T-cell (primary cell): ENCODE data around the gene CCNY. TPM values are rescaled to one million over a fixed set of nuclear protein-coding genes. Genes with fewer than 3 reads are reported as not detected.

Source experiments
- ATAC-seq, 4 experiments: fragments of 200-7000 bp in 3 of 4; fragments of 150-1000 bp in 1 of 4; cut with Tn5 transposase; replicated peaks in 1 of 4; 1 replicate in 3 of 4; 2 replicates in 1 of 4; pipeline ENCODE4 v1.10.0; 2021; ENCODE audit warnings: moderate library complexity in 3 of 4, mild to moderate bottlenecking in 2 of 4, moderate number of reproducible peaks in 1 of 4
- CTCF ChIA-PET, 2 donors: fragments of 300-600 bp; sonication (Branson Sonifier 250); formaldehyde crosslinking; loops; one replicate each; lab custom pipeline; 2022; ENCODE audit warnings: antibody characterized with exemption in 2 of 2; lab: Charles Lee
- POLR2A ChIA-PET, 2 donors: fragments of 300-600 bp; sonication (Branson Sonifier 250); formaldehyde crosslinking; loops; one replicate each; lab custom pipeline; 2022; ENCODE audit warnings: antibody characterized with exemption in 2 of 2; lab: Charles Lee
- DNase-seq, 35 experiments: peaks; one replicate each; pipeline versions ENCODE4 v3.0.0 to v3.0.0-alpha.2; 2013 to 2023
- H3K27ac ChIP-seq: one replicate; pipeline ENCODE4 v1.5.1; 2013; ENCODE audit warnings: low read length
- H3K27me3 ChIP-seq, 2 experiments: replicated peaks in 1 of 2; 1 replicate in 1 of 2; 2 replicates in 1 of 2; pipeline versions ENCODE4 v1.6.1 to v1.7.0; 2013; ENCODE audit warnings: low read length in 1 of 2, mixed read lengths in 1 of 2; ENCODE audit not compliant: control insufficient read depth in 2 of 2, insufficient read depth in 2 of 2; ENCODE audit errors: extremely low read depth in 1 of 2
- H3K36me3 ChIP-seq, 2 donors: 1 replicate in 1 of 2; 2 replicates in 1 of 2; pipeline versions ENCODE4 v1.6.1 to v1.7.0; 2013; ENCODE audit warnings: low read length in 1 of 2; ENCODE audit not compliant: control insufficient read depth in 2 of 2, insufficient read depth in 1 of 2; ENCODE audit errors: extremely low read depth in 1 of 2
- H3K4me1 ChIP-seq, 2 experiments: 1 replicate in 1 of 2; 2 replicates in 1 of 2; pipeline versions ENCODE4 v1.6.1 to v1.7.0; 2013; ENCODE audit warnings: low read length in 2 of 2, mixed read lengths in 1 of 2; ENCODE audit not compliant: insufficient read depth in 2 of 2, control insufficient read depth in 1 of 2; ENCODE audit errors: extremely low read depth in 1 of 2
- H3K4me3 ChIP-seq, 2 donors: 1 replicate in 1 of 2; 2 replicates in 1 of 2; pipeline versions ENCODE4 v1.5.1 to v1.7.0; 2013; ENCODE audit warnings: mild to moderate bottlenecking in 2 of 2, low read length in 1 of 2, moderate library complexity in 1 of 2; ENCODE audit not compliant: control insufficient read depth in 1 of 2; ENCODE audit errors: extremely low read depth in 1 of 2
- H3K9me3 ChIP-seq: 2 replicates; pipeline ENCODE4 v1.7.0; 2013
- H3K27ac Mint-ChIP-seq, 2 donors: one replicate each; pipeline ENCODE4 v1.8.0; 2020 to 2021; ENCODE audit warnings: mild to moderate bottlenecking in 2 of 2, mixed read lengths in 2 of 2
- H3K27me3 Mint-ChIP-seq, 2 donors: one replicate each; pipeline ENCODE4 v1.8.0; 2021 to 2022; ENCODE audit warnings: mixed read lengths in 2 of 2
- H3K36me3 Mint-ChIP-seq: one replicate; pipeline ENCODE4 v1.8.0; 2021; ENCODE audit warnings: mixed read lengths
- H3K4me1 Mint-ChIP-seq, 3 donors: one replicate each; pipeline ENCODE4 v1.8.0; 2020 to 2022; ENCODE audit warnings: mixed read lengths in 3 of 3, mild to moderate bottlenecking in 1 of 3
- H3K4me3 Mint-ChIP-seq, 3 donors: one replicate each; pipeline ENCODE4 v1.8.0; 2020 to 2022; ENCODE audit warnings: mild to moderate bottlenecking in 3 of 3, mixed read lengths in 3 of 3, moderate library complexity in 3 of 3
- H3K9me3 Mint-ChIP-seq, 3 donors: one replicate each; pipeline ENCODE4 v1.8.0; 2020 to 2022; ENCODE audit warnings: mixed read lengths in 3 of 3
- WGBS: methylation state at CpG from one replicate; pipeline ENCODE4 v1.1.5; 2013; ENCODE audit warnings: missing lambda C conversion rate; ENCODE audit not compliant: insufficient coverage; 5-methylcytosine and 5-hydroxymethylcytosine counted together
- total RNA-seq, 35 experiments: library from RNA in 6 of 35; stranded (reverse) in 6 of 35; fragments of 120-200 nt in 1 of 35; gene quantifications; one replicate each; pipeline versions ENCODE4 v1.2.1 to v1.2.4 and lab custom pipeline; 2013 to 2026

Gene CCNY
- total RNA-seq, 5 donors from 2014 or later (not counting 1 experiment from before 2014, with no cell fraction given) = 62.5 to 75.2 (median 62.8) TPM

- peaks cover 15 to 17% of the 10 kb centered on the region in 2 experiments for H3K4me1 ChIP-seq
- Mint-ChIP-seq H3K4me3 (peak overlapping the region; percentile 21 to 54 (median 46)), H3K9me3 (no peaks in the 10 kb centered on the region), H3K27ac (peak overlapping the region; percentile 10 to 88), H3K27me3 (no peaks in the 10 kb centered on the region), H3K36me3 (peaks cover 8% of the 10 kb centered on the region), H3K4me1 (peaks cover 82 to 87% (median 82%) of the 10 kb centered on the region in 3 donors)
- H3K27ac ChIP-seq = no peak overlapping the region
- no peaks in the 10 kb centered on the region for H3K36me3 ChIP-seq
- 88% methylated on average over 6 of the region's 11 CpGs for WGBS
- no peaks in the 10 kb centered on the region for H3K27me3 ChIP-seq
- ChIA-PET POLR2A (no interaction called here), CTCF (interaction anchor here in 1 of 2 donors (0.5 to 1.0 kb wide), 2 partner anchors 46 to 140 kb away, joined by 3 read pairs; no protein-coding TSS in a partner anchor)
- peak overlapping the region in 1 of 2 donors; percentile 10 for H3K4me3 ChIP-seq
- H3K9me3 ChIP-seq = no peaks in the 10 kb centered on the region
- DNase-seq (peak in 27 of 35 experiments; percentile 10 to 57 (median 27)), ATAC-seq (peak; percentile 54 to 82 (median 59))
Observed at GRCh38 chr10:35379226-35380137, 43.2 kb downstream of the CCNY start.

GRCh38 chr10:35382096-35382495 is 45.8 kb downstream of the CCNY start:
- peaks cover 13 to 17% of the 10 kb centered on the region in 2 experiments for H3K4me1 ChIP-seq
- ATAC-seq = no peak
- ChIA-PET POLR2A (no interaction called here), CTCF (no interaction called here)
- H3K36me3 ChIP-seq = no peaks in the 10 kb centered on the region
- no peak for DNase-seq
- peaks cover 10% of the 10 kb centered on the region for H3K36me3 Mint-ChIP-seq
- no peaks in the 10 kb centered on the region for H3K9me3 Mint-ChIP-seq
- H3K4me3 Mint-ChIP-seq = no peak overlapping the region
- no peaks in the 10 kb centered on the region for H3K27me3 ChIP-seq
- peaks cover 83 to 87% (median 84%) of the 10 kb centered on the region in 3 donors for H3K4me1 Mint-ChIP-seq
- H3K4me3 ChIP-seq = no peak overlapping the region
- 94% methylated on average over 5 of the region's 8 CpGs for WGBS
- no peaks in the 10 kb centered on the region for H3K27me3 Mint-ChIP-seq
- no peak overlapping the region for H3K27ac Mint-ChIP-seq
- no peak overlapping the region for H3K27ac ChIP-seq
- H3K9me3 ChIP-seq = no peaks in the 10 kb centered on the region

DNA sequence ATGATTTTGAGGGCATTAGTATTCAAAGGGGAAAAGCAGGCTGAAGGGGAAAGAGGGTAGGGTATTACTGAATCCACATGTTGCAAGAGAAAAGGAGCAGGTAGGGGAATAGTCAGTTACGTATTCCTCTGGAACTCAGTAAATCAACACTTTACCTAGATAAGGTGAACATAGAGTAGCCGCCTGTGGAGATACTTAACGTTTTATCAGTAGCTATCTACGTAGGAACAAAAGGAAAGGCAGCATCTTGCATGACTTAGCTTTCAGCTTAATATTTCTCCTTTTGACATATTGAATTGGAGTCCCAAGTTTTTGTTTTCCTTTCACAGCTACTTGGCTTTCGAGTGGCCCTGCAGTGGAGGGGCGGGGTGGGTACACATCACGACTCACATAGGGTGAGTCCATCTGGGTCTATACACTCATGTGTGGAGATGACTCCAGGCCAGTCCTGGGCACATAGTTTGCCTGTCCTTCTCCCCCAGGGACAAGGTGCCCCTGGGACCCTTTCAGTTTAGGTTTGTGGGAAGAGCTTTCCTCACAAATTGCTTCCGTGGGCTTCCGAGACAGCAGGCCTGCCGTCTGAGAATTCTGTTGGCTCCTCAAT is 48.1 kb downstream of the CCNY start:
- CTCF ChIA-PET = no interaction called here
- no peak overlapping the region for H3K27ac Mint-ChIP-seq
- H3K36me3 Mint-ChIP-seq = peaks cover 25% of the 10 kb centered on the region

DNA sequence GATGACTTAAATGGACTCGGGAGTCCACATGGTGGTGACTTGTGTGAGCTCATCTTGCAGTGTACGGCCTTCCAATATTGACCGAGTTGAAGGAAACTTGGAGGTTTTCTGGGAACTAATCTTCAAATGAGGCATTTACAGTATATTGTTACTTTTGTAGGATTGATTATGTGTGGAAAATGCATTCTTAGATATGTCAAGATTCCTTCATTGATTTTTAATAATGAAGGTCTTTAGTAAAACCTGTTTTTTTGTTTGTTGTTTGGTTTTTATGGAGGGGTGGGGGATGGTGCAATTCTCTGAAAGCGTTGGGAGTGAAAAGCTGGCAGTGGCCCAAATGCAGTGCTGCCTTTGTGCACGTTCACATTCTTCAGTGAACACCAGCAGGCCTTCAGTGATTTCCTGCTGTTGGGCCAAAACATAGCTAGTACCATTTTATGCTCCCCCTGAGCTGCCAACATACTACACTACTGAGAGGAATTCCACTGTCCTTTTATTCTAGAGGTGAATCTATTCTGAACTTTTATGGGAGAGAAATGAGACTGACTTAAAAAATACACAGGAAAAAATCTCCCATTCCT is 50.4 kb downstream of the CCNY start:
- no peak overlapping the region for H3K4me3 ChIP-seq
- peaks cover 44% of the 10 kb centered on the region for H3K36me3 Mint-ChIP-seq
- H3K4me1 ChIP-seq = no peaks in the 10 kb centered on the region
- DNase-seq = no peak
- no peaks in the 10 kb centered on the region for H3K27me3 ChIP-seq
- WGBS = 100% methylated on average over 2 of the region's 5 CpGs
- no peaks in the 10 kb centered on the region for H3K36me3 ChIP-seq
- H3K4me1 Mint-ChIP-seq = peaks cover 66 to 72% (median 66%) of the 10 kb centered on the region in 3 donors
- peaks cover 4% of the 10 kb centered on the region for H3K9me3 ChIP-seq
- H3K4me3 Mint-ChIP-seq = no peak overlapping the region
- H3K27ac Mint-ChIP-seq = no peak overlapping the region
- ChIA-PET CTCF (interaction anchor here (0.7 to 0.9 kb wide), 3 partner anchors 14 to 1670 kb away, joined by 3 read pairs; no protein-coding TSS in a partner anchor), POLR2A (no interaction called here)
- H3K27ac ChIP-seq = no peak overlapping the region
- H3K27me3 Mint-ChIP-seq = no peaks in the 10 kb centered on the region
- no peak for ATAC-seq
- H3K9me3 Mint-ChIP-seq = peaks cover 6 to 33% (median 15%) of the 10 kb centered on the region in 3 donors

More for the DNA sequence above, 48.1 kb downstream of the CCNY start:
- Mint-ChIP-seq H3K4me1 (peaks cover 68 to 80% (median 75%) of the 10 kb centered on the region in 3 donors), H3K9me3 (peaks cover 0 to 13% (median 0%) of the 10 kb centered on the region in 3 donors), H3K4me3 (no peak overlapping the region), H3K27me3 (no peaks in the 10 kb centered on the region)
- WGBS = 94% methylated on average over 5 of the region's 10 CpGs
- POLR2A ChIA-PET = no interaction called here
- Histone ChIP-seq H3K4me1 (peaks cover 5 to 6% of the 10 kb centered on the region in 2 experiments), H3K27ac (no peak overlapping the region), H3K4me3 (no peak overlapping the region), H3K36me3 (no peaks in the 10 kb centered on the region), H3K27me3 (no peaks in the 10 kb centered on the region), H3K9me3 (no peaks in the 10 kb centered on the region)
- no peak for DNase-seq
- no peak for ATAC-seq

- H3K27me3 Mint-ChIP-seq = no peaks in the 10 kb centered on the region
- H3K4me3 Mint-ChIP-seq = no peak overlapping the region
- H3K4me1 ChIP-seq = no peaks in the 10 kb centered on the region
- peaks cover 67 to 75% (median 69%) of the 10 kb centered on the region in 3 donors for H3K4me1 Mint-ChIP-seq
- H3K36me3 Mint-ChIP-seq = peaks cover 46% of the 10 kb centered on the region
- ChIA-PET POLR2A (no interaction called here), CTCF (interaction anchor here (0.6 to 0.9 kb wide), 2 partner anchors 23 to 64 kb away, joined by 3 read pairs; no protein-coding TSS in a partner anchor)
- ATAC-seq (no peak), DNase-seq (no peak)
- 100% methylated on average over 2 of the region's 2 CpGs for WGBS
- no peak overlapping the region for H3K27ac Mint-ChIP-seq
- no peak overlapping the region for H3K4me3 ChIP-seq
- H3K27me3 ChIP-seq = no peaks in the 10 kb centered on the region
- H3K9me3 ChIP-seq = peaks cover 4% of the 10 kb centered on the region
- H3K36me3 ChIP-seq = no peaks in the 10 kb centered on the region
- no peak overlapping the region for H3K27ac ChIP-seq
- peaks cover 9 to 35% (median 15%) of the 10 kb centered on the region in 3 donors for H3K9me3 Mint-ChIP-seq
Observed at GRCh38 chr10:35387768-35388167, 51.5 kb downstream of the CCNY start.

DNA sequence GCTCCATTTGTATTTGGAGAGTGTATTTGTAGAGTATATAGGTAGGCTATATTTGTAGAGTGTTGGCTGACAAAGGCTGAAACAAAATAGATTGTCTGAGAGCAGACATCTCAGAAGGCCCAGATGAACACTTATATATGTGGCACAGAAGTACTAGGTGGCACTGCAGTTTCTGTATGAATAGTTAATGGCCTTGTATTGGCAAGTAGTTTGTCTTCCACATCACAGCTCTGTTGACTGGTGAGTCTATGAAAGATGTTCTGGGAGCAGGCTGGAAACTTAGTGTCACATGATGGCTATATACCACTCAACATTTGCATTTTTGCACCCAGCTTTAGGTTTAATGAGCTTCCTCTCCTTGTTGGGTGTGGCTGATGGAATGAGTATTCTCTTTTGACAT is 51.9 kb downstream of the CCNY start:
- no peak overlapping the region for H3K27ac ChIP-seq
- ChIA-PET CTCF (interaction anchor here in 1 of 2 donors (0.6 kb wide), 1 partner anchor 64 kb away, joined by 3 read pairs; no protein-coding TSS in a partner anchor), POLR2A (no interaction called here)
- no peaks in the 10 kb centered on the region for H3K4me1 ChIP-seq
- Mint-ChIP-seq H3K27me3 (no peaks in the 10 kb centered on the region), H3K27ac (no peak overlapping the region), H3K4me1 (peaks cover 70 to 76% (median 70%) of the 10 kb centered on the region in 3 donors), H3K4me3 (no peak overlapping the region), H3K36me3 (peaks cover 46% of the 10 kb centered on the region), H3K9me3 (peaks cover 9 to 35% (median 15%) of the 10 kb centered on the region in 3 donors)
- no peaks in the 10 kb centered on the region for H3K36me3 ChIP-seq
- H3K27me3 ChIP-seq = no peaks in the 10 kb centered on the region
- ATAC-seq (no peak), DNase-seq (no peak)
- H3K9me3 ChIP-seq = peaks cover 4% of the 10 kb centered on the region
- no peak overlapping the region for H3K4me3 ChIP-seq
